ENCODE results near the gene PGM2L1. TPM values are rescaled to one million over a fixed set of nuclear protein-coding genes. Genes with fewer than 3 reads are reported as not detected.

Gene PGM2L1
- total and polyA plus RNA-seq, 10 donors = 0.37 to 7.1 (median 4.9) TPM

- TF ChIP-seq POLR2A (IDR thresholded peaks at IDR 0.05) = no peak
- no peak for TF ChIP-seq POLR2AphosphoS5 (IDR thresholded peaks at IDR 0.05)
- no peak for TF ChIP-seq CTCF (IDR thresholded peaks at IDR 0.05 in 8 of 11, conservative IDR thresholded peaks at IDR 0.05 in 3 of 11)
- DNase-seq = no peak
- no peak overlapping the region for H3K4me3 ChIP-seq
- H3K4me1 ChIP-seq = no peaks in the 10 kb centered on the region
- no peaks in the 10 kb centered on the region for H3K27me3 ChIP-seq (replicated peaks in 1 of 7)
- no peak overlapping the region for H3K27ac ChIP-seq
- intact Hi-C loops (cut with DNase I; ENCODE audit: low total_unique reads) = no loop called here
- WGBS, 5 donors = 55 to 67% (median 62%) methylated on average over 5 of the region's 5 CpGs
- no peaks in the 10 kb centered on the region for H3K9me3 ChIP-seq
- no peaks in the 10 kb centered on the region for H3K36me3 ChIP-seq
These were observed 115.3 kb downstream of the PGM2L1 start for GRCh38 chr11:74282914-74283371.

DNA sequence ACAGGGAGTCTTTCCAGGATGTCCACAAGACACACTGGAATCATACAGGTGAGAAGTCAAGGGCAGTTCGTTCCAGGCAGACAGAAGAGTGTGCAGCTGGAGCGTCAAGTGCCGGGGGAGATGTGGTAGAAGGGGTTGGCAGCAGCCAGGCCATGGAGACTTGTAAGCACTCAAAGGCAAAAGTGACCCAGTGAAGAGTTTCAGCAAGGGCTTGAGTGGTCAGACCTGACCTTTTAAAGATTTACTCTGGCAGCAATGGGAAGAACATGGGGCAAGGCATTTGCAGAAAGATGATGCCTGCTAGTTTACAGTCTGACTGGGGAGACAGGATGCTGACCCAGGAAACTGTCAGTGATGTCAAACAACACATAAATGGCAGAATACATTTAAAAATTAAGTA, 115.8 kb downstream of the PGM2L1 start:
- WGBS, 5 donors = 54 to 90% (median 80%) methylated on average over 3 of the region's 3 CpGs
- no peak for DNase-seq
- intact Hi-C loops (cut with DNase I; ENCODE audit: low total_unique reads) = no loop called here

DNA sequence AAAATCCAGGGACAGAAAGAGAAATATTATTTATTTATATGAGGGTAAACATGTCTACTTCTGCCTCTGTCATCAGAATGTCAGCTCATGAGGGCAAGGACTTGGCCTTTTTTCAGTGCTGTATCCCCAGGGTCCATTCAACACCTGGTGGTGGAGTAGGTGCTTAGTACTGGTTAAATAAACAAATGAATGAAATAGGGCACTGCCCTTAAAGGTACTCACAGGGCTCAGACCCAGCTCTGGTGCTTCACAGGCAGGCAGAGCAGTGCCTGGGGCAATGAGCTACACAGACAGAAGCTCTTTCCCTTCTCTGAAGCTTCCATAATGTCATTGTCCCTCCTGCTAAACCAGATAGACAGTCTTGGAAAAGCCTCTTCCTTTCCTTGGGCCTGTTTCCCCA, 117.7 kb downstream of the PGM2L1 start:
- no peak for DNase-seq
- Histone ChIP-seq H3K4me1 (no peaks in the 10 kb centered on the region), H3K4me3 (no peak overlapping the region)

More for the DNA sequence above, 115.8 kb downstream of the PGM2L1 start:
- Histone ChIP-seq H3K4me1 (no peaks in the 10 kb centered on the region), H3K9me3 (no peaks in the 10 kb centered on the region), H3K36me3 (no peaks in the 10 kb centered on the region), H3K27ac (no peak overlapping the region), H3K27me3 (replicated peaks in 1 of 7) (no peaks in the 10 kb centered on the region), H3K4me3 (no peak overlapping the region)
- TF ChIP-seq POLR2AphosphoS5 (IDR thresholded peaks at IDR 0.05) = no peak
- TF ChIP-seq CTCF (IDR thresholded peaks at IDR 0.05 in 8 of 11, conservative IDR thresholded peaks at IDR 0.05 in 3 of 11) = no peak
- TF ChIP-seq POLR2A (IDR thresholded peaks at IDR 0.05) = no peak

More for the DNA sequence above, 117.7 kb downstream of the PGM2L1 start:
- peaks cover 0 to 8% (median 0%) of the 10 kb centered on the region in 7 donors for H3K27me3 ChIP-seq (replicated peaks in 1 of 7)
- no peak overlapping the region for H3K27ac ChIP-seq
- intact Hi-C loops (cut with DNase I; ENCODE audit: low total_unique reads) = no loop called here
- H3K36me3 ChIP-seq = no peaks in the 10 kb centered on the region
- H3K9me3 ChIP-seq = no peaks in the 10 kb centered on the region
- no peak for TF ChIP-seq CTCF (IDR thresholded peaks at IDR 0.05 in 8 of 11, conservative IDR thresholded peaks at IDR 0.05 in 3 of 11)
- no peak for TF ChIP-seq POLR2A (IDR thresholded peaks at IDR 0.05)
- TF ChIP-seq POLR2AphosphoS5 (IDR thresholded peaks at IDR 0.05) = no peak

Small RNA genes lying within 50 kb of the gene (microRNA-seq; reads per million reads assigned to microRNA genes)
- 0.35 to 1.4 (median 1.1) reads per million in 3 donors for gene MIR548AL

Small RNA genes lying within 50 kb of the gene (small RNA-seq; reads per million reads assigned to genes)
- gene MIR548AL = 0 reads per million in 4 donors

Other genes with a start within 250 kb of the PGM2L1 start
- 10 to 100 TPM; 26.6 to 49.2 (median 38.0) TPM for gene C2CD3, start 227.4 kb downstream of the PGM2L1 start, total RNA-seq
- gene C2CD3, start 227.4 kb downstream of the PGM2L1 start, polyA plus RNA-seq = 10 to 100 TPM in 1 of 3 donors, 1 to 10 TPM in 2; 5.7 to 11.0 (median 7.4) TPM
- gene PPME1, start 227.1 kb downstream of the PGM2L1 start, total RNA-seq = 10 to 100 TPM; 13.1 to 32.0 (median 23.7) TPM
- 10 to 100 TPM in 1 of 3 donors, 1 to 10 TPM in 2; 5.9 to 10.1 (median 7.9) TPM for gene PPME1, start 227.1 kb downstream of the PGM2L1 start, polyA plus RNA-seq
- gene P4HA3, start 86.8 kb downstream of the PGM2L1 start, total RNA-seq = under 1 TPM in 1 of 7 donors, not detected in 6; 0.44 TPM
- gene P4HA3, start 86.8 kb downstream of the PGM2L1 start, polyA plus RNA-seq = under 1 TPM in 1 of 3 donors, not detected in 2; 0.39 TPM
- 10 to 100 TPM; 19.3 to 61.8 (median 27.0) TPM for gene KCNE3, start 69.1 kb upstream of the PGM2L1 start, total RNA-seq
- 1 to 10 TPM; 4.2 to 9.6 (median 5.1) TPM for gene KCNE3, start 69.1 kb upstream of the PGM2L1 start, polyA plus RNA-seq
- 1 to 10 TPM; 2.3 to 9.1 (median 4.6) TPM for gene LIPT2, start 95.3 kb upstream of the PGM2L1 start, total RNA-seq
- 1 to 10 TPM; 2.0 to 3.3 (median 2.1) TPM for gene LIPT2, start 95.3 kb upstream of the PGM2L1 start, polyA plus RNA-seq
- gene POLD3, start 194.1 kb upstream of the PGM2L1 start, total RNA-seq = 10 to 100 TPM; 13.9 to 23.1 (median 17.7) TPM
- 1 to 10 TPM; 5.0 to 9.0 (median 6.1) TPM for gene POLD3, start 194.1 kb upstream of the PGM2L1 start, polyA plus RNA-seq